ENCODE data around the gene REX1BD.

The REX1BD gene

DNA sequence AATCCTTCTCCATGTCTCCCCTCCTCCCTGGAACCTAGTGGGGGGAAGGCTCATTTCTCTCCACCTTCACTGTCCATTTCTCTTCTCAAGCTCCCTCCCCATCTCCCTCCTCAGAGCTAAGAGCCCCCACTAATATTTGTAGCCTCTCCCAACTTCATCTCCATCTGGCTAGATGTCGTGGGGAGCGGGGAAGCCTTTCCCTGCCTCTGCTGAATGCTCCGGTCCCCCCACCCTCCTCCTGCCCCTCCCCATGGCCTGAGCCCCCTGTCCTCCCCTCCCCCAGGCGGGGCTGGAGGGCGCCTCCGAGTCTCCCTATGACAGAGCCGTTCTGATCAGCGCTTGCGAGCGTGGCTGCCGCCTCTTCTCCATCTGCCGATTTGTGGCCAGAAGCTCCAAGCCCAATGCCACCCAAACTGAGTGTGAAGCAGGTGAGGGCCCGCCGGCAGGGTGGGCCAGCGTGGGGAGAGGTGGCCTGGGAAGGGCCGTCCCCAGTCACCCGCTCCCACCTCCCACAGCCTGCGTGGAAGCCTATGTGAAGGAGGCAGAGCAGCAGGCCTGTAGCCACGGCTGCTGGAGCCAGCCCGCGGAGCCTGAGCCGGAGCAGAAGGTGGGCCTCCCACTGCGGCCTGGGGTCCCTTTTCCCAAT, 25.1 kb downstream of the REX1BD start:
- no peak for DNase-seq (ENCODE audit: low read depth, low spot score)

DNA sequence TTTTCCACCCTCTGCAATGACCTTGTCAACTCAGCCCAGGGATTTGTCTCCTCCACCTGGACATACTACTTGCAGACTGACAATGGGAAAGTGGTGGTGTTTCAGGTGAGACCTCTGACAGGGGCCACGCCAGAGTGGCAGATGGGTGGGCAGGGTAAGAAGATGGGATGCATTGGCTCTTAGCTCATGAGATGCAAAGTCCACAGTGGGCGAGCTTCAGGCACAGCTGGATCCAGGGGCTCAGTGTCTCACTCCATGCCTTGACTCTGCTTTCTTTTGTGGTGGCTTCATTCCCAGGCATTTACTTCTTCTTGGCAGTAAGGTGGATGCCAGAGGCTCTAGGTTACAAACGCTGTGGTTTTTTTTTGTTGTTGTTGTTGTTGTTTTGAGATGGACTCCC, 27.4 kb downstream of the REX1BD start:
- DNase-seq (ENCODE audit: low read depth, low spot score), result no peak

DNA sequence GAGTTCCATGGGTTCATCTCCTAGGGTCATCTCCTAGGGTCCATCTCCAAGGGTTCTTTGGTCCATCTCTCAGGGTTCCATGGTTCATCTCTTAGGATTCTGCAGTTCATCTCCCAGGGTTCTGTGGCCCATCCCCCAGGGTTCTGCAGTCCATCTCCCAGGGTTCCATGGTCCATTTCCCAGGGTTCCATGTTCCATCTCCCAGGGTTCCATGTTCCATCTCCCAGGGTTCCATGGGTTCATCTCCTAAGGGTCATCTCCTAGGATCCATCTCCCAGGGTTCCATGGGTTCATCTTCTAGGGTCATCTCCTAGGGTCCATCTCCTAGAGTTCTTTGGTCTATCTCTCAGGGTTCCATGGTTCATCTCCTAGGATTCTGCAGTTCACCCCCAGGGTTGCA, 29.0 kb downstream of the REX1BD start:
- DNase-seq (ENCODE audit: low read depth, low spot score), result no peak

DNA sequence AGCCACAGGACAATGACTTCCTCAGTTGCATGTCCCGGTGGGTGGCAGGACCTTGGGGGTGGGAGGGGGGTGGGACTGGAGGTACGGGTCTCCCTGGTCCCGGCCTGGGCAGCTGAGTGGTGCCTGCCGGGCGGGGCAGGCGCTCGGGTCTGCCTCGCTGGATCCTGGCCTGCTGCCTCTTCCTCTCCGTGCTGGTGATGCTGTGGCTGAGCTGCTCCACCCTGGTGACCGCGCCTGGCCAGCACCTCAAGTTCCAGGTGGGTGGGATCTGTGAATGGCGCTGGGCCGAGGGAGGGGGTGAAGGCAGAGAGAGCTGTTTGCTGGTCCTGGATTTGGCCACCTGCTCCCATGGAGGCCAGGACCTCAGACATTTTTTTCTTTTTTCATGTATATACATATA, 29.6 kb downstream of the REX1BD start:
- no peak for DNase-seq (ENCODE audit: low read depth, low spot score)

DNA sequence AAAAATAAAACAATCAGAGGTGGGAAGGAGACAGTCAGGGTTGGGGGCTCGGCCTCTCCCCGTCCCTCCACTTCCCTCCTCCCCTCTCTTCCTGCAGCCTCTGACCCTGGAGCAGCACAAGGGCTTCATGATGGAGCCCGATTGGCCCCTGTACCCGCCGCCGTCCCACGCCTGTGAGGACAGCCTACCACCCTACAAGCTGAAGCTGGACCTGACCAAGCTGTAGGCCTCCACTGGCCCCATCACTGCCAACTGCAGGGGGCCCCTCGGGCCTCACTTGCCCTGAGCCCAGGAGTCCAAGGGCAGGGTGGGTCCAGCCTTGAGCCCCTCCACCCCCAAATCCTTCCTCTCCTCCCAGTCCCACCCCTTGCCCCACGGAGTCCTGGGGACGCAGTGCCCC, 31.7 kb downstream of the REX1BD start:
- DNase-seq (ENCODE audit: low read depth, low spot score), result no peak

DNA sequence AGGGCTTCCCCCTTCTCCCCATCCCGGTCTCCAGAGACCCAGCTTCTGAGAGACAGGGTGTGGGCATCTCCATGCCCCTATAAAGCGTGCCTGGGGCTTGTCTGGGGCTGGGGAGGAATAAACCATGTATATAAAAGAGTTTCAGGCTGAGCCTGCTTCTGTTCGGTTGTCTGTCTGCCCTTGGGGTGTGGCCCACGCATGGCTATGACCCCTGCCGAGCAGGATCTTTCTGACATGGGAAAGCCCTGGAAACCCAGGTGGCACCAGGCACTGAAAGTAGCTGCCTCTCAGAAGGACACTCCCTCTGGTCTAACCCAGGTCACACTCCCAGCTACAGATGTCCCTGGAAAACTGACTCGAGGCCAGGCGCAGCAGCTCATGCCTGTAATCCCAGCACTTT, 32.3 kb downstream of the REX1BD start:
- no peak for DNase-seq (ENCODE audit: low read depth, low spot score)

DNA sequence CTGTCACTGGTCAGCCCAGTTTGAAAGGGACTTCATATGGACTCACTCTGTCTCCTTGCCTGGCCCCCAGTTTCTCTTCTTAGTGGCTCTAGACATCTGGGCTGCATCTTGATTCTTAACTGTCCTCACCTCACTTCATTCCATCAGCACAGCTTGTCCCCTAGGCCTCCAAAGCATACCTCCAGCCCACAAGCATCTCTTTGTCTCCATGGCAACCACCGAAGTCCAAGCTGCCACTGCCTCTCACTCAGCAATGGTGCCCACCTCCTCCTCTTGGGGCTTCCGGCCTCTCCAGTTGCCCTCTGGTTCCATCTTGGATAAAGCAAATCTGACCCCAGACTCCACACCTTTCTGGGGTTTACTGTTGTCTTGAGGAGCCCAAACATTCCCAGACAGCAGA, 38.3 kb downstream of the REX1BD start:
- DNase-seq (ENCODE audit: low read depth, low spot score), result no peak

DNA sequence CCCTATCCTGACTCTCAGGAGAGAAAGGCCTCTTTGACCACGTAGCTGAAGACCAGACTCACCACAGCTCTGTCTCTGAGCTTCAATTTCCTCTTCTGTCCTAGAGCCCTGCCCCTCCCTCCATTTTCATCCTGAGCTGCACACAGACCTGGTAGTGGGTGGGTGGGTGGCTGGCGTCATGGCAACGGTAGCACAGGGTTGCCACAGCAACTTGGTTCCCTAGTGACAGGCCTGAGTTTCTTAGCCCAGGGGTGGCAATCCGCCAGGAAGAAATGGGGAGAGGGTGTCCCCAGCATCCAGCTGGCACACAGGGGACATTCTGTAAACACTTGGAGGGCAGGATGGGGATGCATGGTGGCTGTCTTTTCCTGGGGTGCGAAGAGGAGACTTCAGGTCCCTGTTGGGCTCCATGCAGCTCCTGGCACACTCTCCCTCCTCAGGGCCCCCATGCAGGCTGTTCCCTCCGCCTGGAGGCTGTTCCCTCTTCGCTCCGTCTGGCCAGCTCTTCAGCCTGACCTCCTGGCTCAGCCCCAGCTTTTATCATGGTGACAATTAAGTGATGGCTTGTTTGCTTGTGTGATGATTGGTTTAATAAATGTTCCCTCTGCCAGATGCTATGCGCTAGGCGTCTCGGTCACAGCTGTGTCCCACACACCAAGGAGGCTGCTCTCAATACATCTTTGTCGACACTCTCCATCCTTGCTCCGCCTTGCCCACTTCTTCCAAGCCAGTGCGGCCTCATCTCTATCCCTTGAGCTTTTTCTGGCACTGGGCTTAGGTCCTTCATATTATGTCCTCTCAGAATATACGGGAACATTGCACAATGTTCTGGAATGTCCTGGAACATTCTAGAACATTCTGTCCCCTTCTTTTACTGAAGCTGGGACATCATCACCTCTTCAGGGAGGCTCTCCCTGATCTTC, 40.8 kb downstream of the REX1BD start:
- no peak for DNase-seq (ENCODE audit: low read depth, low spot score)

DNA sequence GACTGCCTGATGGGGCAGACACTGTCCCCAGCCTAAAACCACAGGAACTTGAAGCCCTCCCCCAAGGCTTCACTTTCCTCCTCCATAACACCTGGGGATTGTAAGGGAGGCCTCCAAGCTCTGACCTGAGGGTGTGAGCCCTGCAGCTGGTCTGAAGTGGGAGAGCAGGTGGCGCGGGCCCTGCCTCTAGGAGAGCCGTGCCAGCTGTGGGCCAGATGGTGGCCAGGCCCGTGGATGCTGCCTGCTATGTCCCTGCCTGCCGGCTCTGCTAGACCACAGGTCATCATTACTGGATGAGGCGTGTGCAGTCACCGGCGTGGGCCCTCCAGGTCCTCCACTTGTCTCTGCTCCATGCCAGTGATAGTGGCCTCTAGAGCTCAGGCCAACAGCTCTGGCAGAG, 44.7 kb downstream of the REX1BD start:
- no peak for DNase-seq (ENCODE audit: low read depth, low spot score)

DNA sequence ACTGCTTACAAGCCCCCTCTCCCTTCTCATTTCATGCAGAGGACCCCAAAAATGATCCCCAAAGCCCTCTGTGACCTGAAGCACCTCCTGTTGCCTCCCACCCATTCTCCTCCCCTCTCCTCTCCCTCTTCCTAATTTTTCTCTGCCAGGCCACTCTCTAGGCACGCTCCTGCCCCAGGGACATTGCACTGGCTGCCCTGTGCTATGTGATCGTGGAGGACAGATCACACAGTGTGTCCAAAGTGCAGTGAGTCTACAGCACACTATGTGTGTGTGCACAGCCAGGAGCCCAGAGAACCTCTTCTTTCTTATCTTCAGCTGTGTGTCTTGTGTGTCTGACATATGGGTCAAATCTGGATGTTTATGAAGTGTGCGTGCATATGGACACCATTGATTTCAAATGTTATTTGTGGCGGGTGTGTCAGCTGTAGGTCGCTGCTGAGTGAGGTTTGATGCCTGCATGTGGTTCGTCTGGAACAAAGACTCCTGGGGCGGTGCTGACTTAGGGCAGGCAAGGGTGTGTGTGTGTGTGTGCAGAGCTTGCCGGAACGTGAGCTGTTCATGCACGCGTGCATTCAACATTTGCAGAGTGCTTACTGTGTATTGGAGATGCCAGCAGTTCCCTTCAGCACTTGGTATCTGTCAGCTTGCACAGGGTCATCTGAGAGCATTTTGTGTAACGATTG, 46.2 kb downstream of the REX1BD start:
- DNase-seq (ENCODE audit: low read depth, low spot score), result no peak

DNA sequence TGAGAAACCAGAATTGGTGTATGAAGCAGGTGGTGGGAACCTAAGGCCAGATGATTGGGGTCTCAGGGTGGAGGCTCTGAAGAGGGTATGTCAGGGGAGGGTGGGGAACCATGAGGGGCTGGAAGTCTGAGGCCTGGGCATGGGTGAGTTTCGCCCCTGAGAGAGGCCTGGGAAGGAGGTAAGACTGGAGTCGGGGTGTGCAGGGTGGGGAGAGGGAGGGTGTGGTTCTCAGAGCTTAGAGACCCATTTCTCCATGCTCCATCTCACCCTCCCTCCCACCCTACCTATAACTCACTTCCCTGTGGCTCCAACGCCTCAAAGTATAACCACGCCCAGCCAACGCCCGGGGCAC, 47.2 kb downstream of the REX1BD start:
- DNase-seq (ENCODE audit: low read depth, low spot score), result no peak

DNA sequence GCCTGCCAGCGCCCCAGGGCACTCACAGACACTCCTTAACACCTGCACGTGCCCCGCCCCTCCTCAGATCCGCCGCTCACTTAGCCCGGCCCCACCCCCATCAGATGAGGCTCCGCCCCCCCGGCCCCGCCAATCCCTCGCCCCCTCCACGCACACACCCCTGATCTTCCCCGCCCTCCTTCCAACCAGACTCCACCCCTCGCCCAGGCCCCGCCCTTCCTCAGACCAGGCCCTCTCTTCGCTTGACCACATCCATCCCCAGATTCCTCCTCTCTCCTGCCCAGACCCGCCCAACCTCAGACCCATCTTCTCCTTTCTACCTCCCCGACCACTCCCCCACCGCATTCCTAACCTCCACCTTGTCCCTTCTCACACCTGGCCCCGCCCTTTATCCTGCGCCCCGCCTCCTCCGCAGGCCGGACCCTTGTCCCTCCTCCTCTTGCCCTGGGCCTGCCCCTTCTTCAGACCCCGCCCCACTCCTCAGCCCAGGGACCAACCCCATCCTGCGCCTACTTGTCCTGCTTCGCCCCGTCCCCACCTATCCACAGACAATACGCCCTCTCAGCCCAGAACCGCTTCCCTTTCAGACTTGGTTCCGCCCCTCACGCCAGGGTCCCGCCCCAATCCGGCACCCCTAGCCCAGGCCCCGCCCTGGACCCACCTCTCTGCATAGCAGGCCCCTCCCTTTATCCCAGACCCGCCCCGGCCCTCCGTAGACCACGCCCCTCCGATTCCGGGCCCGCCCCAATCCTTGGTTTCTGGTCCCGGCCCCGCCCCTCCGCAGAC, 47.8 kb downstream of the REX1BD start:
- peak; percentile 70 for DNase-seq (ENCODE audit: low read depth, low spot score)

DNA sequence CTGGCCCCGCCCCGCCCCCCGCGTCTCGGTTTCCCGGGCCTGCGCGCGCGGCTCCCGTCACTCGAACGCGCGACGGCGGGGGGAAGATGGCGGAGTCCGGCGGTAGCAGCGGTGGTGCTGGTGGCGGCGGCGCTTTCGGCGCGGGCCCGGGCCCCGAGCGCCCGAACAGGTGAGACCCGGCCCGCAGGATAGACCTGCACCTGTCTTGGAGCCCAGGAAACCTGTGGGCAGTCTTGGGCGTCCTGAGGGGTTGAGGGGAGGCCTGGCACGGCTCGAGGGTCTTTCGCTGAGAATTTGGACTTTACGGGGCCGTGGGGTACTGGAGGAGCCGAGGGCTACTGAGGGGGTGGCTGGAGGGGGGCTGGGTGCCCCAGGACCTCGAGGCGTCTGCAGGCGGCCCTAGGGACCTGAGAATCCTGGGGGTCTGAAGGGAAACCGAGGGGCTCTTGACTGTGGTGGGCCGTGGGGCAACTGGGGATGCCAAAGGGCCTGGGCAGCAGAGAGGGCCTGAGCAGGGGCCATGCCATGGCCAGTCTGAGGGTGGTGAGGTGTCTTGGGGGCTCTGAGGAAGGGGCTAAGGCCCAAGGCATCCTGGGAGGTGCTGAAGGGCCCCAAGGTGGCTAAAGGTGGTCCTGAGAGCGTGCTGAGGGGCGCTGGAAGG, 48.5 kb downstream of the REX1BD start, which contains the start of gene KLHL26:
KLHL26 (plus strand) TSS at position 60 of the 661 bp plus-strand sequence; CDS start at position 87, 27 bp downstream.
- no peak for DNase-seq (ENCODE audit: low read depth, low spot score)

DNA sequence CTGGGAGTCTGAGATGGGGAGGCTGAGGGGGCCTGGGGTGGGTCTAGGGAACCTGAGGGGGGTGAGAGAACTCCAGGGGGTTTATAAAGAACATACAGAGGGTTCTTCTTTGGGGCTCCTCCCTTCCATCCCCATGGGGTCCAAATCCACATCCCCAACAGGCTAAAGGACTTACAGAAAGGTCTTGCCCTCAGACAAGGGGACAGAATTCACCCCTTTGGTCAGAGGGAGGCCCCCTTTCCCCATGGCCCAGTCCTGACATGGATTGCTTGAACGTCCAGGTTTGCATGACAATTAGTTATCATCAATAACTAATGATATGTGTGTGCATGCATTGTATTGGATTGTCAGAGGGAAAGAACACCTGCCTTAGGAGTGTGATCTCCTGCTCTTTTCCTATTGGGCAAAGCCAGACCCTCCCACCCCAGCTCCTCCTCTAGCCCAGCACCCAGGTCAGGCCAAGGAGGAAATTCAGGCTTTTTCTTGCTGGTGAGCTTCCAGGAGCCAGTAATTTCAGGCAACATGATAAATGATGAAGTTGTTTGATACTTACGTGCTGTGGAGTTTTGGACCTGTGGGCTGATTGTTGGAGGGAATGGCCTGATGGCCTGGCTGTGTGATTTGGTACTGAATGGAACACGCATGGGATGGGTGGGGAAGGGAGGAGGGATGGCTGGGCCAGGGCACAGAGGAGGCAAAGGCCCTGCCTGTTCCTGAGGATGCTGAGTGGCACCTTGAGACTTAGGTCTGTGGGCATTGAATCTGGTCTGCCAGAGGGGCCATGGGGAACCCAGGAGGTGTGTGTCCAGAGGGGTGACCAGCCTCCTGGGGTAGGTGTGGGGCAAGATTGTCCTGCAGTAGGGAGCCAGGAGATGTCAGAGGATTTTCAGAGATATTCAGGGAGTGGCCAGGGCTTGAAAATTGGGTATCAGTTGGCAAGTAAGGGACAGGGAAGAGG, 49.4 kb downstream of the REX1BD start:
- no peak for DNase-seq (ENCODE audit: low read depth, low spot score)

DNA sequence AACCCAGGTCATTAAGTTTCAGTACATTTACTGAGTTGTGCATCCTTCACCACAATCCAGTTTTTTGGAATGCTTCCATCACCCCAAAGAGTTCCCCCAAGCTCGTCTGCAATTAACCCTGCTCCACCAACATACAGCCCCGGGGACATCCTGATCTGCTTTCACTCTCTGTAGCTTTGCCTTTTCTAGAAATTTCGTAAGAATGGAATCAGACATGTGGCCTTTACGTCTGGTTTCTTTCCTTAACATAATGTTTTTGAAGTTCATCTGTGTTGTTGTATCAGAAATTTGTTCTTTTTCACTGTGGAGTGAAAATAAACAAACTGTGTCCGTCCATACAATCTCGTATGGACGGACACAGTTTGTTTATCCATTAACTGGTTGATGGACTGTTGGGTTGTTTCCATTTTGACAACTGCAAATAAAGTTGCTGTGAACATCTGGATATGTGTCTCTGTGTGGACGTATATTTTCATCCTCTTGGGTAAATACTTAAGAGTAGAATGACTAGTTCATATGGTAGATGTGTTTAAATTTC, 51.2 kb downstream of the REX1BD start:
- DNase-seq (ENCODE audit: low read depth, low spot score), result no peak
